Fibroblast of pulmonary artery (primary cell): ENCODE results near the gene PUM2.
"Not testable (repeated sequence)": the region's sequence is repeated elsewhere in the genome, so short reads cannot be mapped to it uniquely, and the experiment has no call there.

Source experiments
- DNase-seq: peaks from one replicate; pipeline ENCODE4 v3.0.0-alpha.2; 2010; ENCODE audit warnings: low read depth
- H3K4me3 ChIP-seq: replicated peaks from 2 replicates; pipeline ENCODE4 v1.5.1; 2011; ENCODE audit warnings: low read depth, mild to moderate bottlenecking, control low read depth, low read length, moderate library complexity
- CTCF ChIP-seq: IDR thresholded peaks from 2 replicates; pipeline ENCODE4 v1.5.1; 2011; ENCODE audit warnings: mild to moderate bottlenecking, control low read depth, low read length, inconsistent platforms; ENCODE audit errors: missing control alignments

PUM2 gene

GRCh38 chr2:20254731-20255130 lies 95.9 kb downstream of the PUM2 start:
- no peak overlapping the region for H3K4me3 ChIP-seq
- DNase-seq, result no peak
- TF ChIP-seq CTCF, result no peak

GRCh38 chr2:20250436-20250835 lies 100.2 kb downstream of the PUM2 start:
- no peak for DNase-seq
- no peak overlapping the region for H3K4me3 ChIP-seq
- no peak for TF ChIP-seq CTCF

GRCh38 chr2:20249170-20249569 lies 101.5 kb downstream of the PUM2 start:
- no peak for TF ChIP-seq CTCF
- H3K4me3 ChIP-seq, result no peak overlapping the region
- no peak for DNase-seq

GRCh38 chr2:20247084-20247483 lies 103.6 kb downstream of the PUM2 start:
- no peak overlapping the region for H3K4me3 ChIP-seq
- no peak for TF ChIP-seq CTCF
- DNase-seq, result no peak

- not testable (repeated sequence) for H3K4me3 ChIP-seq, DNase-seq
These were observed 107.0 kb downstream of the PUM2 start for GRCh38 chr2:20243637-20244036.

GRCh38 chr2:20242727-20243377 lies 107.8 kb downstream of the PUM2 start:
- no peak for TF ChIP-seq CTCF
- no peak for DNase-seq
- H3K4me3 ChIP-seq, result no peak overlapping the region

GRCh38 chr2:20241973-20242726 lies 108.5 kb downstream of the PUM2 start:
- DNase-seq, result no peak
- H3K4me3 ChIP-seq, result no peak overlapping the region
- TF ChIP-seq CTCF, result no peak

GRCh38 chr2:20240291-20240690 lies 110.4 kb downstream of the PUM2 start:
- not testable (repeated sequence) for H3K4me3 ChIP-seq, DNase-seq
